Hepatocyte (in vitro differentiated cells): ENCODE measurements around the gene ARHGAP15.

Experiments used
- CTCF ChIP-seq: fragments of 200-600 bp; sonication (generic); IDR thresholded peaks from 2 replicates; pipeline ENCODE4 v1.5.1; 2016; ENCODE audit warnings: antibody characterized with exemption, mild to moderate bottlenecking; ENCODE audit not compliant: poor library complexity
- EZH2 ChIP-seq: fragments of 200-600 bp; sonication (generic); IDR thresholded peaks from 2 replicates; pipeline ENCODE4 v1.6.1; 2016; ENCODE audit warnings: antibody characterized with exemption, mild to moderate bottlenecking, borderline replicate concordance
- EZH2phosphoT487 ChIP-seq: fragments of 200-600 bp; sonication (generic); IDR thresholded peaks from one replicate; pipeline ENCODE4 v1.6.1; 2018; ENCODE audit warnings: antibody characterized with exemption, mild to moderate bottlenecking, low read depth, moderate library complexity; ENCODE audit not compliant: unreplicated experiment, severe bottlenecking

GRCh38 chr2:143787674-143788073, 658.5 kb downstream of the ARHGAP15 start:
- TF ChIP-seq CTCF = no peak
- no peak for TF ChIP-seq EZH2phosphoT487
- no peak for TF ChIP-seq EZH2
